Lower leg skin (tissue), 3 donors: ENCODE results near the gene DNAI4.

Experiments
- POLR2A ChIP-seq, 2 donors: fragments of 450-650 bp; IDR thresholded peaks; one replicate each; pipeline ENCODE4 v1.6.1; 2016 to 2017; ENCODE audit warnings: antibody characterized with exemption in 2 of 2, mild to moderate bottlenecking in 1 of 2, moderate library complexity in 1 of 2
- TF ChIP-seq, protein P1 (sequence below), 3 donors: fragments of 450-650 bp; IDR thresholded peaks; one replicate each; pipeline ENCODE4 v1.5.1; 2016; ENCODE audit warnings: antibody characterized with exemption in 3 of 3, mild to moderate bottlenecking in 3 of 3, moderate library complexity in 2 of 3

DNA sequence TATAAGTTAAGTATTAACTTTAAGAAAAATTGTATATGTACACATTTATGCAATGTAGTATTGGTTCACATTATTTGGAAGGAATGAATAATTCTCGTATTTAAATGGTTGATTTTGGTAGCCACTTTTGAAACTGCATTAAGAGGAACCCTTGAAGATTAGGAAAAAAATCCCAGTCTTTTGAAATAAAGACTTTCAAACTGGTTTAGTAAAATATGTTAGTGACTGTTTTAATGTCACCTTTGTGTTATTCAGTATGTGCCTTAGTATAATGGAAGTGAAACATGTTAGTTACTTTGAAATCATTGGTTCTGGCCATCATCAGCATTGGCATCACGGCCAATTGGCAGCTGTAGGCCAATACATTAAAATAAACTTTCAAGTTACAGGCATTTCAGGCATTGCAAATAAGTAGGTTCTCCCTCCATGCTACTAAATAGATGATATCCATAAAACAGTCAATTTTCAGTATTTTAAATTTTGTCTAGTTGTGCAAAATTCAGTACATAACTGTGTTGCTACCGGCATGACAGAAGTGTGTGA, 4.6 kb upstream of the DNAI4 start:
- TF ChIP-seq, protein P1, sequence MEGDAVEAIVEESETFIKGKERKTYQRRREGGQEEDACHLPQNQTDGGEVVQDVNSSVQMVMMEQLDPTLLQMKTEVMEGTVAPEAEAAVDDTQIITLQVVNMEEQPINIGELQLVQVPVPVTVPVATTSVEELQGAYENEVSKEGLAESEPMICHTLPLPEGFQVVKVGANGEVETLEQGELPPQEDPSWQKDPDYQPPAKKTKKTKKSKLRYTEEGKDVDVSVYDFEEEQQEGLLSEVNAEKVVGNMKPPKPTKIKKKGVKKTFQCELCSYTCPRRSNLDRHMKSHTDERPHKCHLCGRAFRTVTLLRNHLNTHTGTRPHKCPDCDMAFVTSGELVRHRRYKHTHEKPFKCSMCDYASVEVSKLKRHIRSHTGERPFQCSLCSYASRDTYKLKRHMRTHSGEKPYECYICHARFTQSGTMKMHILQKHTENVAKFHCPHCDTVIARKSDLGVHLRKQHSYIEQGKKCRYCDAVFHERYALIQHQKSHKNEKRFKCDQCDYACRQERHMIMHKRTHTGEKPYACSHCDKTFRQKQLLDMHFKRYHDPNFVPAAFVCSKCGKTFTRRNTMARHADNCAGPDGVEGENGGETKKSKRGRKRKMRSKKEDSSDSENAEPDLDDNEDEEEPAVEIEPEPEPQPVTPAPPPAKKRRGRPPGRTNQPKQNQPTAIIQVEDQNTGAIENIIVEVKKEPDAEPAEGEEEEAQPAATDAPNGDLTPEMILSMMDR (IDR thresholded peaks at IDR 0.05) = no peak
- no peak for TF ChIP-seq POLR2A (IDR thresholded peaks at IDR 0.05)
